ENCODE results near the gene RPS15.

GRCh38 chr19:1455336-1456120 is 17.3 kb downstream of the RPS15 start:
- TF ChIP-seq, protein P1, sequence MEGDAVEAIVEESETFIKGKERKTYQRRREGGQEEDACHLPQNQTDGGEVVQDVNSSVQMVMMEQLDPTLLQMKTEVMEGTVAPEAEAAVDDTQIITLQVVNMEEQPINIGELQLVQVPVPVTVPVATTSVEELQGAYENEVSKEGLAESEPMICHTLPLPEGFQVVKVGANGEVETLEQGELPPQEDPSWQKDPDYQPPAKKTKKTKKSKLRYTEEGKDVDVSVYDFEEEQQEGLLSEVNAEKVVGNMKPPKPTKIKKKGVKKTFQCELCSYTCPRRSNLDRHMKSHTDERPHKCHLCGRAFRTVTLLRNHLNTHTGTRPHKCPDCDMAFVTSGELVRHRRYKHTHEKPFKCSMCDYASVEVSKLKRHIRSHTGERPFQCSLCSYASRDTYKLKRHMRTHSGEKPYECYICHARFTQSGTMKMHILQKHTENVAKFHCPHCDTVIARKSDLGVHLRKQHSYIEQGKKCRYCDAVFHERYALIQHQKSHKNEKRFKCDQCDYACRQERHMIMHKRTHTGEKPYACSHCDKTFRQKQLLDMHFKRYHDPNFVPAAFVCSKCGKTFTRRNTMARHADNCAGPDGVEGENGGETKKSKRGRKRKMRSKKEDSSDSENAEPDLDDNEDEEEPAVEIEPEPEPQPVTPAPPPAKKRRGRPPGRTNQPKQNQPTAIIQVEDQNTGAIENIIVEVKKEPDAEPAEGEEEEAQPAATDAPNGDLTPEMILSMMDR (IDR thresholded peaks at IDR 0.05), result no peak
- no peak for TF ChIP-seq POLR2A (IDR thresholded peaks at IDR 0.05)

Measured in tibial nerve (tissue), 3 donors.